K562 (cell line): ENCODE measurements around the gene PTPN1. TPM values are rescaled to one million over a fixed set of nuclear protein-coding genes. Genes with fewer than 3 reads are reported as not detected.
A peak's percentile ranks its signal among the peaks of the same experiment; 100 is the strongest.

Experiments
- ASH1L ChIP-seq: fragments of 450-650 bp; IDR thresholded peaks from 2 replicates; pipeline ENCODE4 v1.6.1; 2018; ENCODE audit warnings: borderline replicate concordance, mild to moderate bottlenecking, low read depth; ENCODE audit not compliant: partially characterized antibody
- BRF1 ChIP-seq: IDR thresholded peaks from 3 replicates; pipeline ENCODE4 v1.6.1; 2011; ENCODE audit warnings: borderline replicate concordance, mild to moderate bottlenecking; ENCODE audit not compliant: insufficient read length; ENCODE audit errors: extremely low read depth
- CBX3 ChIP-seq, 2 experiments: IDR thresholded peaks; 1 replicate in 1 of 2; 2 replicates in 1 of 2; pipeline ENCODE4 v1.6.1; 2012; ENCODE audit warnings: inconsistent platforms in 2 of 2, low read length in 2 of 2, borderline replicate concordance in 1 of 2, control low read depth in 1 of 2
- CCNT2 ChIP-seq: IDR thresholded peaks from 2 replicates; pipeline ENCODE4 v1.6.1; 2011; ENCODE audit warnings: borderline replicate concordance, low read depth, mild to moderate bottlenecking, moderate library complexity, mixed read lengths, low read length; ENCODE audit not compliant: insufficient read length; ENCODE audit errors: extremely low read depth
- EHMT2 ChIP-seq: fragments of 450-650 bp; IDR thresholded peaks from 2 replicates; pipeline ENCODE4 v1.6.1; 2018; ENCODE audit warnings: antibody characterized with exemption
- ELF4 ChIP-seq: fragments of 450-650 bp; formaldehyde crosslinking; IDR thresholded peaks from 2 replicates; pipeline ENCODE4 v1.4.0; 2022; ENCODE audit warnings: missing genetic modification characterization
- KDM5B ChIP-seq: fragments of 200-600 bp; sonication (generic); IDR thresholded peaks from 2 replicates; pipeline ENCODE4 v1.6.1; 2012; ENCODE audit warnings: low read depth, mild to moderate bottlenecking, moderate library complexity, low read length, control low read depth, inconsistent platforms; ENCODE audit not compliant: insufficient replicate concordance
- KLF13 ChIP-seq: fragments of 450-650 bp; IDR thresholded peaks from 2 replicates; pipeline ENCODE4 v1.6.1; 2016; ENCODE audit warnings: missing genetic modification characterization, low read depth, mild to moderate bottlenecking, missing compliant biosample characterization, moderate library complexity, borderline replicate concordance
- NELFE ChIP-seq: IDR thresholded peaks from 2 replicates; pipeline ENCODE4 v1.6.1; 2011; ENCODE audit warnings: mild to moderate bottlenecking; ENCODE audit not compliant: insufficient read depth, insufficient read length
- NFE2 ChIP-seq: IDR thresholded peaks from 2 replicates; pipeline ENCODE4 v1.6.1; 2014; ENCODE audit warnings: antibody characterized with exemption, low read depth
- POU5F1 ChIP-seq: fragments of 150-350 bp; IDR thresholded peaks from 2 replicates; pipeline ENCODE4 v1.6.1; 2014; ENCODE audit warnings: borderline replicate concordance, low read length, low read depth, mild to moderate bottlenecking; ENCODE audit not compliant: partially characterized antibody
- PYGO2 ChIP-seq: fragments of 450-650 bp; IDR thresholded peaks from 2 replicates; pipeline ENCODE4 v1.6.1; 2016; ENCODE audit warnings: mild to moderate bottlenecking, missing genetic modification characterization, moderate library complexity, missing compliant biosample characterization
- SETDB1 ChIP-seq: IDR thresholded peaks from one replicate; pipeline ENCODE4 v1.6.1; 2012; ENCODE audit warnings: low read length, control low read depth, inconsistent platforms
- SIN3A ChIP-seq, 2 experiments: fragments of 150-350 bp in 1 of 2; IDR thresholded peaks; 2 replicates each; pipeline ENCODE4 v1.6.1; 2011 to 2016; ENCODE audit warnings: borderline replicate concordance in 2 of 2, low read depth in 2 of 2, low read length in 2 of 2, mild to moderate bottlenecking in 2 of 2, moderate library complexity in 2 of 2; ENCODE audit not compliant: control insufficient read depth in 1 of 2
- SMAD3 ChIP-seq: fragments of 450-650 bp; formaldehyde crosslinking; conservative IDR thresholded peaks from 2 replicates; pipeline ENCODE4 v1.4.0; 2020; ENCODE audit warnings: mild to moderate bottlenecking
- ZNF3 ChIP-seq: fragments of 250-450 bp; sonication (Bioruptor Pico); IDR thresholded peaks from 2 replicates; pipeline ENCODE4 v1.5.0; 2021; ENCODE audit warnings: mild to moderate bottlenecking, moderate library complexity
- polyA plus RNA-seq, 8 experiments: library from polyadenylated mRNA; depleted of rRNA in 4 of 8; stranded (reverse) in 5 of 8; unstranded in 3 of 8; fragments of >200 nt; fragmentation: Nextera tagmentation in 2 of 8; fragmentation: Illumina TruSeq in 1 of 8; extraction: Ambion mirVana in 2 of 8; extraction: Trizol in 1 of 8; gene quantifications; 2 replicates each; pipeline versions ENCODE4 v1.2.1 to v1.2.3, GENCODE V29; 2011 to 2014; ENCODE audit warnings: inconsistent platforms in 1 of 8, missing spikeins in 1 of 8
- total RNA-seq, 7 experiments: library from RNA; depleted of rRNA in 6 of 7; stranded (reverse); fragments of >200 nt in 6 of 7; fragmentation: Illumina TruSeq in 2 of 7; extraction: Trizol in 2 of 7; gene quantifications; 2 replicates each; pipeline versions ENCODE4 v1.2.1 to v1.2.3, GENCODE V29; 2011 to 2021; ENCODE audit warnings: low replicate concordance in 1 of 7
- TF ChIP-seq, protein P1 (sequence below): fragments of 450-650 bp; conservative IDR thresholded peaks from 2 replicates; pipeline ENCODE4 v1.6.1; 2016; ENCODE audit warnings: missing genetic modification characterization, low read depth, mild to moderate bottlenecking, control low read depth, missing compliant biosample characterization
- TF ChIP-seq, protein P2 (sequence below): sonication (generic); formaldehyde crosslinking; IDR thresholded peaks from 2 replicates; pipeline ENCODE4 v1.8.0; 2023; ENCODE audit warnings: mild to moderate bottlenecking, missing genetic modification reagents
- TF ChIP-seq, protein P3 (sequence below): sonication (generic); formaldehyde crosslinking; IDR thresholded peaks from 2 replicates; pipeline ENCODE4 v1.8.0; 2022; ENCODE audit warnings: mild to moderate bottlenecking, missing genetic modification reagents, borderline replicate concordance

The PTPN1 gene
- total and polyA plus RNA-seq, 9 of the 15 experiments (the other 6 are each of a cell fraction or from before 2014, with no cell fraction given): 11.0 to 85.3 (median 54.0) TPM

DNA sequence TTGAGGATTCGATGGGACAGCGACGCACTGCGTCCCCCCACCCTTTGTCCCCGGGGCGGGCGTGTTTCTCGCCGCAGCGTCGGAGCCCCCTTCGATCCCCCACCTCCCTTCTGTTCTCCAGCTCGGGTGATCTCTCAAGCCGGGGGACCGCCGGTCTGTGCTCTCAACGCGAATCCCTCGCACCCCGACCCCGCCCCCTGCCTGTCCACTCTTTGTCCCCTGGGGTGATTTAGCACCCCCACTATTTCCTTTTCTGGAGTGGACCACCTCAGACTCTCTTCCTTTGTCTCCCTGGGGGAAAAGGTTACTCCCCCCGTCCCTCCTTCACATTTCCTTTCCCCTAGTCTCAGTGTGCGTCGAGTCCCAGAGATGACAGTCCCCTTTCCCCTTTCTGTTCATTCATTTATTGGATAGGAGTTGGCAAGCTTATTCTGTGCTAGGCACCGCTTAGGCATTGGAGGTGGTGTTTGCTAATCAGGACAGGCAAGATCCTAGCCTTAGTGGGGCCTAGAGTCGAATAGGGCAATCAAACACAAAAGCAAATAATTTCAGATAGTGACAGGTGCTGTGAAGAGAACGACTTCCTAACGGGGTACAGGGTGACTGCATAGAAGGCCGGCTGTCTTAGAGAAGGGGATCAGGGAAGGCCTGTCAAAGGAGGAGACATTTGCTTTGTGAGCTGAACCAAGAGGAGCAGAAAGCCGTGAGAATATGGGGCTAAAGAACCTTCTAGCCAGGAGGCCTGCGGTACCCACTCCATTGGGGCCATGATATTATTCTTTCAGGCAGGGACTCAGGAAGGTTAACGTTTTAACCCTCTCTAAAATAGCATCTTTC is 741 bp downstream of the PTPN1 start (continued):
- TF ChIP-seq, protein P1, sequence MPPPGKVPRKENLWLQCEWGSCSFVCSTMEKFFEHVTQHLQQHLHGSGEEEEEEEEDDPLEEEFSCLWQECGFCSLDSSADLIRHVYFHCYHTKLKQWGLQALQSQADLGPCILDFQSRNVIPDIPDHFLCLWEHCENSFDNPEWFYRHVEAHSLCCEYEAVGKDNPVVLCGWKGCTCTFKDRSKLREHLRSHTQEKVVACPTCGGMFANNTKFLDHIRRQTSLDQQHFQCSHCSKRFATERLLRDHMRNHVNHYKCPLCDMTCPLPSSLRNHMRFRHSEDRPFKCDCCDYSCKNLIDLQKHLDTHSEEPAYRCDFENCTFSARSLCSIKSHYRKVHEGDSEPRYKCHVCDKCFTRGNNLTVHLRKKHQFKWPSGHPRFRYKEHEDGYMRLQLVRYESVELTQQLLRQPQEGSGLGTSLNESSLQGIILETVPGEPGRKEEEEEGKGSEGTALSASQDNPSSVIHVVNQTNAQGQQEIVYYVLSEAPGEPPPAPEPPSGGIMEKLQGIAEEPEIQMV (tag): no peak
- TF ChIP-seq KLF13 (tag) (no peak), PYGO2 (tag) (no peak), POU5F1 (no peak), SETDB1 (no peak), CBX3 (IDR thresholded peaks at IDR 0.05; ENCODE audit: borderline replicate concordance in 1 of 2, low read length in 2 of 2) (no peak), KDM5B (peak; percentile 31), NELFE (no peak), ELF4 (CRISPR knock-in tag) (no peak), ASH1L (no peak), BRF1 (no peak), CCNT2 (no peak), ZNF3 (CRISPR knock-in tag) (no peak), NFE2 (no peak), SMAD3 (CRISPR knock-in tag) (no peak), SIN3A (IDR thresholded peaks at IDR 0.05; ENCODE audit: borderline replicate concordance in 2 of 2, control insufficient read depth in 1 of 2, low read depth in 2 of 2, low read length in 2 of 2) (0 out of 4 replicates have a peak, but pooled peaks of 1 of the 2 experiments have one; percentile 22), EHMT2 (no peak)
- TF ChIP-seq, protein P2, sequence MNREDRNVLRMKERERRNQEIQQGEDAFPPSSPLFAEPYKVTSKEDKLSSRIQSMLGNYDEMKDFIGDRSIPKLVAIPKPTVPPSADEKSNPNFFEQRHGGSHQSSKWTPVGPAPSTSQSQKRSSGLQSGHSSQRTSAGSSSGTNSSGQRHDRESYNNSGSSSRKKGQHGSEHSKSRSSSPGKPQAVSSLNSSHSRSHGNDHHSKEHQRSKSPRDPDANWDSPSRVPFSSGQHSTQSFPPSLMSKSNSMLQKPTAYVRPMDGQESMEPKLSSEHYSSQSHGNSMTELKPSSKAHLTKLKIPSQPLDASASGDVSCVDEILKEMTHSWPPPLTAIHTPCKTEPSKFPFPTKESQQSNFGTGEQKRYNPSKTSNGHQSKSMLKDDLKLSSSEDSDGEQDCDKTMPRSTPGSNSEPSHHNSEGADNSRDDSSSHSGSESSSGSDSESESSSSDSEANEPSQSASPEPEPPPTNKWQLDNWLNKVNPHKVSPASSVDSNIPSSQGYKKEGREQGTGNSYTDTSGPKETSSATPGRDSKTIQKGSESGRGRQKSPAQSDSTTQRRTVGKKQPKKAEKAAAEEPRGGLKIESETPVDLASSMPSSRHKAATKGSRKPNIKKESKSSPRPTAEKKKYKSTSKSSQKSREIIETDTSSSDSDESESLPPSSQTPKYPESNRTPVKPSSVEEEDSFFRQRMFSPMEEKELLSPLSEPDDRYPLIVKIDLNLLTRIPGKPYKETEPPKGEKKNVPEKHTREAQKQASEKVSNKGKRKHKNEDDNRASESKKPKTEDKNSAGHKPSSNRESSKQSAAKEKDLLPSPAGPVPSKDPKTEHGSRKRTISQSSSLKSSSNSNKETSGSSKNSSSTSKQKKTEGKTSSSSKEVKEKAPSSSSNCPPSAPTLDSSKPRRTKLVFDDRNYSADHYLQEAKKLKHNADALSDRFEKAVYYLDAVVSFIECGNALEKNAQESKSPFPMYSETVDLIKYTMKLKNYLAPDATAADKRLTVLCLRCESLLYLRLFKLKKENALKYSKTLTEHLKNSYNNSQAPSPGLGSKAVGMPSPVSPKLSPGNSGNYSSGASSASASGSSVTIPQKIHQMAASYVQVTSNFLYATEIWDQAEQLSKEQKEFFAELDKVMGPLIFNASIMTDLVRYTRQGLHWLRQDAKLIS: 0 out of 2 replicates have a peak, but pooled peaks have one; percentile 11
- TF ChIP-seq, protein P3, sequence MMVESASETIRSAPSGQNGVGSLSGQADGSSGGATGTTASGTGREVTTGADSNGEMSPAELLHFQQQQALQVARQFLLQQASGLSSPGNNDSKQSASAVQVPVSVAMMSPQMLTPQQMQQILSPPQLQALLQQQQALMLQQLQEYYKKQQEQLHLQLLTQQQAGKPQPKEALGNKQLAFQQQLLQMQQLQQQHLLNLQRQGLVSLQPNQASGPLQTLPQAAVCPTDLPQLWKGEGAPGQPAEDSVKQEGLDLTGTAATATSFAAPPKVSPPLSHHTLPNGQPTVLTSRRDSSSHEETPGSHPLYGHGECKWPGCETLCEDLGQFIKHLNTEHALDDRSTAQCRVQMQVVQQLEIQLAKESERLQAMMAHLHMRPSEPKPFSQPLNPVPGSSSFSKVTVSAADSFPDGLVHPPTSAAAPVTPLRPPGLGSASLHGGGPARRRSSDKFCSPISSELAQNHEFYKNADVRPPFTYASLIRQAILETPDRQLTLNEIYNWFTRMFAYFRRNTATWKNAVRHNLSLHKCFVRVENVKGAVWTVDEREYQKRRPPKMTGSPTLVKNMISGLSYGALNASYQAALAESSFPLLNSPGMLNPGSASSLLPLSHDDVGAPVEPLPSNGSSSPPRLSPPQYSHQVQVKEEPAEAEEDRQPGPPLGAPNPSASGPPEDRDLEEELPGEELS (CRISPR knock-in tag): no peak
